MCF 10A (cell line): ENCODE results near the gene S1PR2. TPM values are rescaled to one million over a fixed set of nuclear protein-coding genes. Genes with fewer than 3 reads are reported as not detected.

Source experiments
- BruUV-seq: library from RNA; stranded (reverse); fragments of 400-500 nt; replicated peaks from 2 replicates; lab custom pipeline; 2021; lab: Mats Ljungman, UMichigan
- CTCF ChIA-PET: fragments of 300-600 bp; sonication (Branson Sonifier 250); formaldehyde crosslinking; extraction: SDS; loops from one replicate; lab custom pipeline; 2021; ENCODE audit warnings: antibody characterized with exemption, inconsistent platforms; lab: Yijun Ruan, JAX
- POLR2A ChIA-PET: fragments of 300-600, 350-650 bp; sonication (Branson Sonifier 250); formaldehyde crosslinking; extraction: SDS; loops from one replicate; lab custom pipeline; 2020; ENCODE audit warnings: antibody characterized with exemption, inconsistent platforms; lab: Yijun Ruan, JAX
- DNase-seq: peaks from one replicate; pipeline ENCODE4 v3.0.0-alpha.2; 2018; ENCODE audit not compliant: unreplicated experiment
- H3K27ac Mint-ChIP-seq: one replicate; pipeline ENCODE4 v1.8.0; 2022; ENCODE audit warnings: mild to moderate bottlenecking, low read depth, mixed read lengths; ENCODE audit not compliant: unreplicated experiment
- H3K27me3 Mint-ChIP-seq: one replicate; pipeline ENCODE4 v1.8.0; 2022; ENCODE audit warnings: mixed read lengths; ENCODE audit not compliant: insufficient read depth, unreplicated experiment
- H3K36me3 Mint-ChIP-seq: one replicate; pipeline ENCODE4 v1.8.0; 2022; ENCODE audit warnings: mild to moderate bottlenecking, moderate library complexity, mixed read lengths; ENCODE audit not compliant: insufficient read depth, unreplicated experiment
- H3K4me1 Mint-ChIP-seq: one replicate; pipeline ENCODE4 v1.8.0; 2022; ENCODE audit warnings: mixed read lengths; ENCODE audit not compliant: insufficient read depth, unreplicated experiment
- H3K4me3 Mint-ChIP-seq: one replicate; pipeline ENCODE4 v1.8.0; 2022; ENCODE audit warnings: mild to moderate bottlenecking, moderate library complexity, mixed read lengths; ENCODE audit not compliant: unreplicated experiment
- H3K9me3 Mint-ChIP-seq: one replicate; pipeline ENCODE4 v1.8.0; 2022; ENCODE audit warnings: mixed read lengths; ENCODE audit not compliant: unreplicated experiment
- intact Hi-C: fragments of 100-400 bp; cut with micrococcal nuclease; formaldehyde crosslinking; loops from 2 replicates; pipeline ENCODE4 v1.14.1; 2022
- total RNA-seq: library from RNA; stranded (reverse); gene quantifications from 2 replicates; pipeline ENCODE4 v1.2.3, GENCODE V29; 2022
- TF ChIP-seq, protein P1 (sequence below): fragments of 200-600 bp; IDR thresholded peaks from one replicate; pipeline ENCODE4 v1.8.0; 2022; ENCODE audit warnings: antibody characterized with exemption, mild to moderate bottlenecking; ENCODE audit not compliant: unreplicated experiment

Gene S1PR2
- total RNA-seq, 1 experiment from 2014 or later = 0.89 TPM

DNA sequence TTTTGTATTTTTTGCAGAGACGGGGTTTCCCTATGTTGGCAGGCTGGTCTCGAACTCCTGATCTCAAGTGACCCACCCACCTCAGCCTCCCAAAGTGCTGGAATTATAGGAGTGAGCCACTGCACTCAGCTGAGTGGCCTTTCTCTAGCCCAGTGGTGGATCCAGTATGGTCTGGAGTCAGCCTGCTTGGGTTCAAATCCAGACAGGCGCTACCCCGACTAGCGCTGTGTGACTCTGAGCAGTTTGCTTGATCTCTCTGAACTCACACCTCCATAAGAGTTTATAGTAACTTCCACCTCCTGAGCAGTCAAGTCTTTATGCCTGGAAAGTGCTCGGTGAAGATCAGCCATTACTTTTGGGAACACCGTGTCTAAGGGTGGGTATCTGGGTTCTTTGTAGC, 10.4 kb downstream of the S1PR2 start:
- BruUV-seq = no TSS peak
- H3K4me3 Mint-ChIP-seq = no peak overlapping the region
- H3K4me1 Mint-ChIP-seq = no peaks in the 10 kb centered on the region
- intact Hi-C loops = no loop called here
- no peaks in the 10 kb centered on the region for H3K9me3 Mint-ChIP-seq
- ChIA-PET POLR2A (no interaction called here), CTCF (no interaction called here)
- H3K27me3 Mint-ChIP-seq = no peaks in the 10 kb centered on the region
- no peak overlapping the region for H3K27ac Mint-ChIP-seq
- no peaks in the 10 kb centered on the region for H3K36me3 Mint-ChIP-seq
- TF ChIP-seq, protein P1, sequence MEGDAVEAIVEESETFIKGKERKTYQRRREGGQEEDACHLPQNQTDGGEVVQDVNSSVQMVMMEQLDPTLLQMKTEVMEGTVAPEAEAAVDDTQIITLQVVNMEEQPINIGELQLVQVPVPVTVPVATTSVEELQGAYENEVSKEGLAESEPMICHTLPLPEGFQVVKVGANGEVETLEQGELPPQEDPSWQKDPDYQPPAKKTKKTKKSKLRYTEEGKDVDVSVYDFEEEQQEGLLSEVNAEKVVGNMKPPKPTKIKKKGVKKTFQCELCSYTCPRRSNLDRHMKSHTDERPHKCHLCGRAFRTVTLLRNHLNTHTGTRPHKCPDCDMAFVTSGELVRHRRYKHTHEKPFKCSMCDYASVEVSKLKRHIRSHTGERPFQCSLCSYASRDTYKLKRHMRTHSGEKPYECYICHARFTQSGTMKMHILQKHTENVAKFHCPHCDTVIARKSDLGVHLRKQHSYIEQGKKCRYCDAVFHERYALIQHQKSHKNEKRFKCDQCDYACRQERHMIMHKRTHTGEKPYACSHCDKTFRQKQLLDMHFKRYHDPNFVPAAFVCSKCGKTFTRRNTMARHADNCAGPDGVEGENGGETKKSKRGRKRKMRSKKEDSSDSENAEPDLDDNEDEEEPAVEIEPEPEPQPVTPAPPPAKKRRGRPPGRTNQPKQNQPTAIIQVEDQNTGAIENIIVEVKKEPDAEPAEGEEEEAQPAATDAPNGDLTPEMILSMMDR = no peak
- DNase-seq = no peak

DNA sequence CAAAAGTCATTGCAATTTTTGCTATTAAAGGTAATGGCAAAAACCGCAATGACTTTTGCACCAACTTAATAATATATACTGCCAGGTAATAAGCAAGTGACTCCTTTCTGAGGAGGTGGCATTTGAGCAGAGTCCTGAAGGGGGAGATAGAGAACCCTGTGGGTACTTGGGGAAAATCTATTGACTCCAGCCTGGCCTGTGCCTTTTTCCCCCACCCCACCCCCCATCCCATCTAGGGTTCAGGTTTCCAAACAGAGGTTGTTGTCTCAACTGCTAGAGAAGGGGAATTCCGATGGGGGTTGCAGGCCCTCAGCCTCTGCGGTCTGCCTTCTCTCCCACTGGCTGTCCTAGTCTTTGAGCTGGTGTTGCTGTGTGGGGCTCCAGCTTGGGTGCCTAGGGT, 11.5 kb downstream of the S1PR2 start:
- no TSS peak for BruUV-seq
- intact Hi-C loops = no loop called here
- Mint-ChIP-seq H3K36me3 (no peaks in the 10 kb centered on the region), H3K27ac (no peak overlapping the region), H3K4me1 (no peaks in the 10 kb centered on the region), H3K27me3 (no peaks in the 10 kb centered on the region), H3K9me3 (no peaks in the 10 kb centered on the region), H3K4me3 (no peak overlapping the region)
- TF ChIP-seq, protein P1 = no peak
- POLR2A ChIA-PET = interaction anchor here (0.6 to 0.7 kb wide), 2 partner anchors 25 to 1216 kb away, joined by 3 read pairs; partner anchors contain the start of genes DNMT1 and PRKCSH
- peak; percentile 51 for DNase-seq
- CTCF ChIA-PET = no interaction called here

DNA sequence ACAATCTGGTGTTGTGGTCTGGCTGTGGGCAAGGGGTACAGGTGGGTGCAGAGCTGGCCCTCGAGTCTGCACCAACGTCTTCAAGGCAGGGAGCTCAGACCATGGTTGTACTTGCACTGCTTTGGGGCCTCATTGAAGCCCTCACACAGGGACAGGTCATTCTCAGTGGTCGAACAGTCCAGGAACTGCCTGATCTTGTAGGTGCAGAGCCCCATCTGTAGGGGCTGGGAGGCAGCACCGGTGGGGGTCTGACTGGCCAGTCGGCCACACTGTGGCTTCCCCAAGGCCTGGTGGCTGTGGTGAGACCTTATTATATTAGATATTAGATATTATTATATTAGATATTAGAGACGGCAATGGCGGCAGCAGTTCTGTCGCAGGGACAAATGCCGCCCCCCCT, 14.0 kb downstream of the S1PR2 start:
- no peak for DNase-seq
- TF ChIP-seq, protein P1 = no peak
- ChIA-PET POLR2A (no interaction called here), CTCF (interaction anchor here (0.7 to 1.0 kb wide), 2 partner anchors 20 to 33 kb away, joined by 3 read pairs; no protein-coding TSS in a partner anchor)
- H3K9me3 Mint-ChIP-seq = no peaks in the 10 kb centered on the region
- H3K4me3 Mint-ChIP-seq = no peak overlapping the region
- H3K27me3 Mint-ChIP-seq = no peaks in the 10 kb centered on the region
- intact Hi-C loops = no loop called here
- H3K36me3 Mint-ChIP-seq = no peaks in the 10 kb centered on the region
- no TSS peak for BruUV-seq
- no peaks in the 10 kb centered on the region for H3K4me1 Mint-ChIP-seq
- no peak overlapping the region for H3K27ac Mint-ChIP-seq

DNA sequence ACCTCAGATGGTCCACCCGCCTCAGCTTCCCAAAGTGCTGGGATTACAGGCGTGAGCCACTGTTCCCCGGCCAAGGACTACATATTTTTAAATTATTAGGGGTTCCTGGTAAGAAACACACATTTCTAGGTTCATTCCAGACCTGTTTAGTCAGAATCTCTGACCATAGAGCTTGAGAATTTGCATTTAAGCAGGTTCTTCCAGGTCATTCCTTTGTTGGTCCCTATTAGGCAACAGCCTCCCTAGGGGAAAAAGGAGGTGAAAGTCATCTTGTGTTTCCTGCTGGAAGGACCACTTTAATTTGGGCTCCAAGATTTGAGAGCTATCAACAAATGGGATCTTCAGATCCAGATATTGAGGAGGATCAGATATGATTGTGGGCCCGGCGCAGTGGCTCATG, 16.3 kb downstream of the S1PR2 start:
- Mint-ChIP-seq H3K4me1 (no peaks in the 10 kb centered on the region), H3K4me3 (no peak overlapping the region), H3K9me3 (no peaks in the 10 kb centered on the region), H3K27ac (no peak overlapping the region), H3K36me3 (no peaks in the 10 kb centered on the region), H3K27me3 (peaks cover 8% of the 10 kb centered on the region)
- BruUV-seq = no TSS peak
- POLR2A ChIA-PET = interaction anchor here (0.7 kb wide), 1 partner anchor 27 kb away, joined by 3 read pairs; no protein-coding TSS in a partner anchor
- intact Hi-C loops = no loop called here
- TF ChIP-seq, protein P1 = no peak
- CTCF ChIA-PET = no interaction called here
- no peak for DNase-seq
